ENCODE measurements around the gene FBXO8.
"Not testable (repeated sequence)": the region's sequence is repeated elsewhere in the genome, so short reads cannot be mapped to it uniquely, and the experiment has no call there.

FBXO8 gene

DNA sequence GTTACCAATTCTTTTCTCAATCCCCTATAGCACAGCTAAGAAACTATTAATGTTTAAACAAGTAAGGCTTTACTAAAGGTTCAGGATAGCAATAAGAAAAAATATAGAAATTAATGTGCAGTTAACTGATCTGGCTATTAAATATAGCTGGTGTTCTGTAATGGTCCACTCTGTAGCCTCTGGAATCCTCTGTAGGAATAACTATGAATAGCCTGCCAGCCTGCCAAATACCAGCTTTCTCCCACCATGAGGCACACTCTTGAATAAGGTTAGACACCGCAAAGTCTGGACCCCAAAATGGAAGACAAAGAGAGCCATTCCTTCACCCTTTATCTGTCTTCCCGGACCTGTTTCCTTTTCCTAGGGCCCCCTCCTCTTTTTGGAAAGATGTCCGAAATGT lies 30.8 kb upstream of the FBXO8 start:
- Histone ChIP-seq H3K4me3 (no peak overlapping the region), H3K27me3 (no peaks in the 10 kb centered on the region), H3K27ac (no peak overlapping the region), H3K9me3 (no peaks in the 10 kb centered on the region), H3K4me1 (no peaks in the 10 kb centered on the region), H3K36me3 (peaks cover 17 to 54% (median 31%) of the 10 kb centered on the region in 3 donors)
- TF ChIP-seq, protein P1, sequence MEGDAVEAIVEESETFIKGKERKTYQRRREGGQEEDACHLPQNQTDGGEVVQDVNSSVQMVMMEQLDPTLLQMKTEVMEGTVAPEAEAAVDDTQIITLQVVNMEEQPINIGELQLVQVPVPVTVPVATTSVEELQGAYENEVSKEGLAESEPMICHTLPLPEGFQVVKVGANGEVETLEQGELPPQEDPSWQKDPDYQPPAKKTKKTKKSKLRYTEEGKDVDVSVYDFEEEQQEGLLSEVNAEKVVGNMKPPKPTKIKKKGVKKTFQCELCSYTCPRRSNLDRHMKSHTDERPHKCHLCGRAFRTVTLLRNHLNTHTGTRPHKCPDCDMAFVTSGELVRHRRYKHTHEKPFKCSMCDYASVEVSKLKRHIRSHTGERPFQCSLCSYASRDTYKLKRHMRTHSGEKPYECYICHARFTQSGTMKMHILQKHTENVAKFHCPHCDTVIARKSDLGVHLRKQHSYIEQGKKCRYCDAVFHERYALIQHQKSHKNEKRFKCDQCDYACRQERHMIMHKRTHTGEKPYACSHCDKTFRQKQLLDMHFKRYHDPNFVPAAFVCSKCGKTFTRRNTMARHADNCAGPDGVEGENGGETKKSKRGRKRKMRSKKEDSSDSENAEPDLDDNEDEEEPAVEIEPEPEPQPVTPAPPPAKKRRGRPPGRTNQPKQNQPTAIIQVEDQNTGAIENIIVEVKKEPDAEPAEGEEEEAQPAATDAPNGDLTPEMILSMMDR (IDR thresholded peaks at IDR 0.05) = no peak
- intact Hi-C loops (cut with DNase I; ENCODE audit: low total_unique reads) = no loop called here
- DNase-seq = no peak

DNA sequence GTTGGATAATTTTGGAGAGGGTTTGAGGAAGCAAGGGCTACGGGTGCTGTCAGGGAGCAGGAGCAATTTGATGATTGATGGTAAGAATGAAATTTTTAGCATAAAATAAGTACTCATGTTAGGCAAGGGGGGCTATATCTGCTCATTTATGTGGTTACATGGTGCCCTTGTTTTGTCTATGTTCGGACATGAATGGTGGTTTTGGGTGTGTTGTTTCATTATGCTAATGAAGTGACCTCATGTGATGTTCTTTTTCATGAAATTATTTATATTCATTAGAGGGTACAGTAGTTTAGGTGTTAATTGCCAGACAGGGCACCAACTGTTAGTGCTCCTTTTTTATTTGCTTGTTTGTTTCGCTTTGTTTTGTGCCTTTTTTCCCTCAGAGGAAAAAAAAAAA lies 29.5 kb upstream of the FBXO8 start:
- Histone ChIP-seq H3K4me3 (no peak overlapping the region), H3K27ac (no peak overlapping the region), H3K27me3 (no peaks in the 10 kb centered on the region), H3K9me3 (no peaks in the 10 kb centered on the region), H3K36me3 (peaks cover 27 to 59% (median 35%) of the 10 kb centered on the region in 3 donors), H3K4me1 (no peaks in the 10 kb centered on the region)
- intact Hi-C loops (cut with DNase I; ENCODE audit: low total_unique reads) = no loop called here
- TF ChIP-seq, protein P1 (IDR thresholded peaks at IDR 0.05) = no peak
- DNase-seq = no peak

DNA sequence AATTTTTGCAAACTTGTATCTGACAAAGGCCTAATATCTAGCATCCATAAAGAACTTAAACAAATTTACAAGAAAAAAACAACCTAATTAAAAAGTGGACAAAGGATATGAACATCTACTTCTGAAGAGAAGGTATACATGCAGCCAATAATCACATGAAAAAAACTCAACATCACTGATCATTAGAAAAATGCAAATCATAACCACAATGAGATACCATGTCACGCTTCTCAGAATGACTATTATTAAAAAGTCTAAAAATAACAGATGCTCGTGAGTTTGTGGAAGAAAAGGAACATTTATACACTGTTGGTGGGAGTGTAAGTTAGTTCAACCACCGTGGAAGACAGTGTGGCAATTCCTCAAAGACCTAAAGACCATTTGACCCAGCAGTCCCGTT lies 24.2 kb upstream of the FBXO8 start:
- TF ChIP-seq, protein P1 (IDR thresholded peaks at IDR 0.05) = no peak
- H3K9me3 ChIP-seq = no peaks in the 10 kb centered on the region

DNA sequence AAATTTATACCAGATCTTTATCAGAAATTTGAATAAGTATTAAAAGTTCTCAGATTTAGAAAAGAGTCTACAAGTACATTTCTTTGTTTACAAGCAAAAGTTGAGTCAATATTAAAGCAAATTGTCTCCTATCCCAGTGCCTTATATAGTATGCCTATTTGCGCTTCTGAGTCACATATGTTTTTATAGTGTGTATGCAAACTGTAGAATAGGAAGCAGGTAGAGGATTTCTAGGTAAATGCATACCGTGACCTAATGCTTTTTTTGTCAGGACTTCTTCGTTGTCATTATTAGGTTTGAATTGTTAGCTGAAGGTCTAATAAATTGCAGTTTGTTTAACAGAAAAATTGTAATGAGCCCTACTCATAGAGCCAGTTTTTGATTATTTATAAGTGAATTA lies 22.5 kb upstream of the FBXO8 start:
- no peak overlapping the region for H3K4me3 ChIP-seq
- TF ChIP-seq, protein P1 (IDR thresholded peaks at IDR 0.05) = no peak
- no peaks in the 10 kb centered on the region for H3K9me3 ChIP-seq
- peaks cover 31 to 59% (median 51%) of the 10 kb centered on the region in 3 donors for H3K36me3 ChIP-seq
- no peaks in the 10 kb centered on the region for H3K27me3 ChIP-seq
- DNase-seq = no peak
- intact Hi-C loops (cut with DNase I; ENCODE audit: low total_unique reads) = no loop called here
- H3K4me1 ChIP-seq = no peaks in the 10 kb centered on the region
- H3K27ac ChIP-seq = no peak overlapping the region

More for the DNA sequence above, 24.2 kb upstream of the FBXO8 start:
- intact Hi-C loops (cut with DNase I; ENCODE audit: low total_unique reads) = no loop called here
- H3K27ac ChIP-seq = no peak overlapping the region
- H3K36me3 ChIP-seq = peaks cover 47 to 69% (median 51%) of the 10 kb centered on the region in 3 donors
- H3K4me1 ChIP-seq = no peaks in the 10 kb centered on the region
- no peaks in the 10 kb centered on the region for H3K27me3 ChIP-seq
- H3K4me3 ChIP-seq = no peak overlapping the region
- no peak for DNase-seq

GRCh38 chr4:174304664-174305063 lies 21.2 kb upstream of the FBXO8 start:
- intact Hi-C loops (cut with DNase I; ENCODE audit: low total_unique reads) = no loop called here
- peaks cover 26 to 65% (median 38%) of the 10 kb centered on the region in 3 donors for H3K36me3 ChIP-seq
- TF ChIP-seq, protein P1 (IDR thresholded peaks at IDR 0.05) = no peak

GRCh38 chr4:174303687-174304086 lies 20.2 kb upstream of the FBXO8 start:
- peaks cover 26 to 61% (median 30%) of the 10 kb centered on the region in 3 donors for H3K36me3 ChIP-seq
- no peaks in the 10 kb centered on the region for H3K27me3 ChIP-seq
- no peak for DNase-seq
- no peak overlapping the region for H3K4me3 ChIP-seq
- H3K27ac ChIP-seq = no peak overlapping the region
- intact Hi-C loops (cut with DNase I; ENCODE audit: low total_unique reads) = no loop called here
- TF ChIP-seq, protein P1 (IDR thresholded peaks at IDR 0.05) = no peak
- H3K4me1 ChIP-seq = no peaks in the 10 kb centered on the region
- H3K9me3 ChIP-seq = no peaks in the 10 kb centered on the region

More at GRCh38 chr4:174304664-174305063, 21.2 kb upstream of the FBXO8 start:
- no peaks in the 10 kb centered on the region for H3K9me3 ChIP-seq
- no peaks in the 10 kb centered on the region for H3K27me3 ChIP-seq
- DNase-seq = no peak
- H3K4me1 ChIP-seq = no peaks in the 10 kb centered on the region
- no peak overlapping the region for H3K27ac ChIP-seq
- H3K4me3 ChIP-seq = no peak overlapping the region

GRCh38 chr4:174295142-174295541 lies 11.7 kb upstream of the FBXO8 start:
- H3K4me1 ChIP-seq; intact Hi-C loops (cut with DNase I; ENCODE audit: low total_unique reads); H3K27ac ChIP-seq; DNase-seq; H3K4me3 ChIP-seq; H3K27me3 ChIP-seq: not testable (repeated sequence)
- Histone ChIP-seq H3K9me3 (peaks cover 0 to 14% (median 4%) of the 10 kb centered on the region in 3 donors), H3K36me3 (peaks cover 12 to 23% (median 16%) of the 10 kb centered on the region in 3 donors)

DNA sequence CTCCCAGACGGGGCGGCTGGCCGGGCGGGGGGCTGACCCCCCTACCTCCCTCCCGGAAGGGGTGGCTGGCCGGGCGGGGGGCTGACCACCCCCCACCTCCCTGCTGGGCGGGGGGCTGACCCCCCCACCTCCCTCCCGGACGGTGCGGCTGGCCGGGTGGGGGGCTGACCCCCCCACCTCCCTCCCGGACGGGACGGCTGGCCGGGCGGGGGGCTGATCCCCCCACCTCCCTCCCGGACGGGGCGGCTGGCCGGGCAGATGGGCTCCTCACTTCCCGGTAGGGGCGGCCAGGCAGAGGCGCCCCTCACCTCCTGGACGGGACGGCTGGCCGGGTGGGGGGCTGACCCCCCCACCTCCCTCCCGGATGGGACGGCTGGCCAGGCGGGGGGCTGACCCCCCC lies 11.2 kb upstream of the FBXO8 start:
- H3K27me3 ChIP-seq; DNase-seq; H3K27ac ChIP-seq; H3K4me1 ChIP-seq; intact Hi-C loops (cut with DNase I; ENCODE audit: low total_unique reads); H3K4me3 ChIP-seq: not testable (repeated sequence)
- Histone ChIP-seq H3K9me3 (peaks cover 0 to 14% (median 4%) of the 10 kb centered on the region in 3 donors), H3K36me3 (peaks cover 8 to 18% (median 16%) of the 10 kb centered on the region in 3 donors)

Data from tibial artery (tissue), 4 donors.